NCI-H82 treated with DMSO at 0.1 percent for 48 hours (cell line): ENCODE data around the gene SETSIP.
A peak's percentile ranks its signal among the peaks of the same experiment; 100 is the strongest.
"Not testable (repeated sequence)": the region's sequence is repeated elsewhere in the genome, so short reads cannot be mapped to it uniquely, and the experiment has no call there.

Source experiments
- DNase-seq: peaks from one replicate; lab custom pipeline; 2025; ENCODE audit not compliant: unreplicated experiment; lab: John Stamatoyannopoulos, UW

Gene SETSIP, protein sequence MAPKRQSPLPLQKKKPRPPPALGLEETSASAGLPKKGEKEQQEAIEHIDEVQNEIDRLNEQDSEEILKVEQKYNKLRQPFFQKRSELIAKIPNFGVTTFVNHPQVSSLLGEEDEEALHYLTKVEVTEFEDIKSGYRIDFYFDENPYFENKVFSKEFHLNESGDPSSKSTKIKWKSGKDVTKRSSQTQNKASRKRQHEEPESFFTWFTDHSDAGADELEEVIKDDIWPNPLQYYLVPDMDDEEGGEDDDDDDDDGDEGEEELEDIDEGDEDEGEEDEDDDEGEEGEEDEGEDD

DNA sequence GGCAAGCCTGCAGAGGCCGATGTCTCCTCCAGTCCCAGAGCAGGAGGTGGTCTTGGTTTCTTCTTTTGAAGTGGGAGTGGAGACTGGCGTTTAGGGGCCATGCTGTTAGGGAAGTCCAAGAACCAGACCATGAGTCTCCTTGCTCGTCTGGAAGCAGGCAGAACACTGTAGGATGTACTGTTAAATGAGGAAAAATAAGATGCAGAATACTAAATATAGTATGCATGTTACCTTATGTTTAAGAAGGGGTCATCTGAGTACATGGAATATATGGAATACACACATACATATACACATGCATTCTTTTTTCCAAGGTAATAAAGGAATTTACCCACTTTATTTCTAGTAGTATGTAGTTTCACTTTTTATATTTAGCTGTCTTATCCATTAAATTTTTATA is at the start of gene SETSIP:
TSS of gene SETSIP (minus strand) at position 101 of the 400 bp plus-strand sequence. CDS start at position 101, 0 bp downstream.
- DNase-seq, result no peak

DNA sequence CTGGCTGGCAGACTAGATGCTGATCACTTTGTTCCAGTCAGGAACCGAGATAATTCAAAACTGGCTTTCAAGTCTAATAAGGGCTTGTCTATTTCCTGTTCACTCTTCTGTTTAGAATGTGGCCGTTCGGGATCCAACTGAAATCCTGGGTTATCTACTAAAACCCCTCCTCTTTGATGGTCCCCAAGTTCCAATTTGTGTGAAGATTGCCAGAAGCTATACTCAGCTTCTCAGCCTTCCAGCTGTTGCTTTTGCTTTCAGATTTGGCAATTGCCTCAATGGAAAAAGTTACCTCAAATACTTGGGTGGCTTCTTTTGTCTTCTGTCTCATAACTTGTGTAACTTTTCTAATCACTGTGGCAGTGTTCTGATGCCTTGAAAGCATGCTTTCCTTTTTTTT is 48.7 kb upstream of the SETSIP start:
- no peak for DNase-seq

DNA sequence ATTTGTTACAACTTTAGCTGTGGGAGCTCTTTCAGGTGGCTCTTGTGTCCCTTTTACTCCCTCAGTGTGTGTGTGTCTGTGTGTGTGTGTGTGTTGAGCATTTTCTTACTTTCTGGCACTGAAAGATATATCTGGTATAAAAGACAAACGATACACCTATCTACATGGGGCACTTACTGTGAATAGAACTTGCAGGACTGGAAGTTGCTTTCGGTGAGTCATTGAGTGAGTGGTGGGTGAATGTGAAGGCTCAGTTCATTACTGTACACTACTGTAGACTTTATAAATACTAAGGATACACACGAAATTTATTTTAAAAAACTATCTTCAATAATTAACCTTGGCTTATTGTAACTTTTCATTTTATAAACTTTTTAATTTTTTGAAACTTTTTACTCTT is 43.6 kb upstream of the SETSIP start:
- DNase-seq, result no peak

DNA sequence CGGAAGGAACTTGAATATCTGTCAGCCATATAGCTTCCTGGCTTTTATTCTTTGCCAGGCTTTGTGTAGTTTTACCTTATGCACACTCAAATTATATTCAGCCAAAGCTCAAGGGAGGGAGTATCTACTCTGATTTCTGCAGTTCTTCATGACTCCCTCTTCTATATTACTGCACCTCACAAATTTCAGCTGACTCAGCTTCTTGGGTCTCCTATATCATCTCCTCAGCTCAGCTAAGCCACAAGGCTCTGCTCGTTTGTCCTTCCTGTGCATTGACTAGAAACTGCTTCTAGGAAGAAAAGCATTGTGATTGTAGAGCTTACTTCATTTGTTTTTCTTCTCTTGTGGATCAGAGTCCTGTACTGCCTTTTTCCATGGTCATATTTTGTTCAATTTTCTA is 42.3 kb upstream of the SETSIP start:
- DNase-seq, result no peak

DNA sequence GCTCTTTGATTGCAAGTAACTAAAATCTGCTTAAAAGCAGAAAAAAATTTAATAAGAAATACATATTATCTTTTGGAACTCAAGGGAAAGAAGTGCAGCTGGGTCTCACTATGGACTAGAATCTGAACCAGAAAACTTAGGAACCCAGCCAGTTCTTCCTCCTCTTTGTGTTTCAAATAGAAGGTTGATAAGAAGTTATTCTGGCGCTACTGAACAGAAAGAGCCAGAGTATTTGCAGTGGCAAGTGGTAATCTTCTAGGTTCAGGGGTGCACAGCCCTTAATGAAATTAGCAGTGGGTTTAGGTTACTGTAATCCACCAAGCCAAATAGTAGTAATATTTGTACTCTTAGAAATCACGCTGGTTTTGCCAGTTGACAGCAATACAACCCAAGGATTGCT is 33.4 kb upstream of the SETSIP start:
- peak; percentile 16 for DNase-seq

DNA sequence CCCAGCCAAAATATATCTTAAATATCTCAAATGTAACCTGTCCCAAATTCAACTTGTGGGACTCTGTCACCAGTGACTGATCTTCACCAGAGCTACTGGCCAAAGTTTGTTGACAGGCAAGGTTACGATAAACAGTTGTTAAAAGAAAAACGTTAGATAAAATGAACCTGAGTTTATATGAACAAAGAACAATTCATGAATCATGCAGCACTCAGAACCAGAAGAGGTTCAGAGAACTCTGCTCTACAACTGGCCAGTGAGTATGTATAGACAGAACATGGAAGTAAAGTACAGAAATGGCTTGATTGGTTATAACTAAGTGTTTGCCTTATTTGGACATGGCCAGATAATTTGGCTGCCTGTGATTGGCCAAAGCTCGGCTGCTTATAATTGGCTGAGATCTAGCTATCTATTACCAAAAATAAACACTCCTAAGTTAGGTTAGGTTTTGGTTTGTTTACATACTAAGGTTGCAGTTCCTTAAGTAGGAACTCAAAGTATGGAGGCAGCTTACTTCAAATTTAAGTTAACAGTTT is 30.4 kb upstream of the SETSIP start:
- no peak for DNase-seq

DNA sequence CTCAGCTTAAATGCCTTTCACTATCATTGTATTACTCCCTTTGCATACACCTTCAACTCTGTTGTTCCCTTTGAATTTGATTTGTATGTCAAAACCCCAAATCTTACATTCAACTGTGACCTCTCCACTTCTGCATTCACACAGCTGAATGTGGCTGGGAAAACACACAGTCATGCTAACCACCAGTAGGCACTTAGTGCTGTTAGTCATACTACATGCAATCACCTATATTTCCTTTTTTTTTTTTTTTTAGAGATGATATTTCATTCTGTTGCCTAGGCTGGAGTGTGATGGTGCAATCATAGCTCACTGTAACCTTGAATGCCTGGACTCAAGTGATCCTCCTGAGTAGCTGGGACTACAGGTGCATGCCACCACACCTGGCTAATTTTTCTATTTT is 21.1 kb upstream of the SETSIP start:
- no peak for DNase-seq

DNA sequence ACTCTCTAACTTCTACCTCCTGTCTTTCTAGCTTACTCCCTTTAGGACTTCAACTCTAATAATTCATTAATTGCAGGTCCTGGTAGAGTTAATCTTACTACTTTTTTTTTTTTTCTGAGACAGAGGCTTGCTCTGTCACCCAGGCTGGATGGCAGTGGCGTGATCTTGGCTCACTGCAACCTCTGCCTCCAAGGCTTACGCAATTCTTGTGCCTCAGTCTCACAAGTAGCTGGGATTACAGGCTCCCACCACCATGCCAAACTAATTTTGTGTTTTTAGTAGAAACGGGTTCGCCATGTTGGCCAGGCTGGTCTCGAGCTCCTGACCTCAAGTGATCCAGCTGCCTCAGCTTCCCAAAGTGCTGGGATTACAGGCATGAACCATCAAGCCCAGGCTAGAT is 20.7 kb upstream of the SETSIP start:
- no peak for DNase-seq

DNA sequence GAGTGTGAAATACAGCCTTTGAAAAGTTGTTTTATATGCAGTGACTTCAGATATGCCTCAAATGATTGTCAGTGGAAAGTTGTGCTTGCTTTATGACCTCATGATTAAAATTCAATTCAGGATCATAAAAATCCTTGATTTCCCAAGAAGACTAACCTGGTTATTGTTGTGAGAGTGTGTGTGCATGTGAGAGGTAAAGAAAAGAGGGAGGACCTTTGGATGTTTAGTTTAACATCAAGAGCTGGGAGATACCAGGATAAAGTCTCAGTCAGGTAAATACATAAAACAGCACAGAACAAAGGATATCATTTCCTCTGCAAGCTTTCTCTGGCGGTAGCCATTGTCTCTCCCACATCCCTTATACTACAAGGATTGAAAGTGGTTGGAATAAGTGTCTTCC is 19.4 kb upstream of the SETSIP start:
- DNase-seq, result no peak

DNA sequence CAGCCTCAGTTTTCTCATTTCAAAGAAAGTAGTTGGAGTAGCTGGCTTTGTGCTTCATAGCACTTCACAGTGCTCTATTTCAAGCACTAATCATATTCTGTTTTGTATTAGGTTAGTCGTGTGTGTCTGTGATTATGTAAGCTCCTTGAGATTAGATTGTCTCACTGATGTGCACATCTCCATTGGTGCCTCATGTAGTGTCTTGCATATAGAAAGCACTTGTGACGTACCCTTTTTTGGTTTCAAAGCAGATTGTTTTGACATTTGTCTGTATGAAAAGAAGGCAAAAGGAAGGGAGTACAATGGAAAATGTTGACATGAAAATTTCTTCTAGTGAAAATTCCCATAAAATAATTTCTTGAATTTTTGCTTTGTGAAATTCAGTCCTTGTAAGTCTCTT is 18.9 kb upstream of the SETSIP start:
- no peak for DNase-seq

DNA sequence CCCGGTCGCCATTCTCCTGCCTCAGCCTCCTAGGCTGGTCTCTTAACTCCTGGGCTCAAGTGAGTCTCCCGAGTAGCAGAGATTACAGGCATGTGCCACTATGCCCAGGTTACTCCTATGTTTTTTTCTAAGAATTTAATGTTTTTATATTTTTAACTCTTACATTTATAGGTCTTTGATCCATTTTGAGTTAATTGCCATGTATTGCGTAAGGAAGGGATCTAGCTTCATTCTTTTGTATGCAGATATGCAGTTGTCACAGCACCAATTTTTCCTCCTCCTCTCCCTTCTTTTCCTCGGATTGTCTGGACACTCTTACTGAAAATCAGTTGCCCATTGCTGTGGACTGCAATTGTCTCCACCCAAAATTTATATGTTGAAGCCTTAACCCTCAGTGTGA is 16.4 kb upstream of the SETSIP start:
- no peak for DNase-seq

DNA sequence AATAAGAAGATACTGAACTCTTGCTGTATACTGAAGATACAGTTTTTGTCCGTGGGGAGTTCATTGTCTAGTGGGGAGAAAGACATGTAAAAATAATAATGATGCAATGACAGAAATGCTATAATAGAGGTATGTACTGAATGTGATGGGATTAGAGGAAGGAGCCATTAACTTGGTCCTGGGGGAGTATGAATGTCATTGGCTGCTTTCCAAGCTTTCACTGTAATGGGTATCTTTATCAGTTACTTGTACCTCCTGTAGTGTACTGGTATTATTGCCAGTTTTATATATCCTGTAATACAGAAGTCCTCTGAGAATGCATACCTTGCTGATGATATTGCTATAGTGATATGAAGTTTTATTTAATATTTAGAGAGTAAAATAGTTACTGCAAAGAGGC is 12.3 kb upstream of the SETSIP start:
- DNase-seq, result no peak

DNA sequence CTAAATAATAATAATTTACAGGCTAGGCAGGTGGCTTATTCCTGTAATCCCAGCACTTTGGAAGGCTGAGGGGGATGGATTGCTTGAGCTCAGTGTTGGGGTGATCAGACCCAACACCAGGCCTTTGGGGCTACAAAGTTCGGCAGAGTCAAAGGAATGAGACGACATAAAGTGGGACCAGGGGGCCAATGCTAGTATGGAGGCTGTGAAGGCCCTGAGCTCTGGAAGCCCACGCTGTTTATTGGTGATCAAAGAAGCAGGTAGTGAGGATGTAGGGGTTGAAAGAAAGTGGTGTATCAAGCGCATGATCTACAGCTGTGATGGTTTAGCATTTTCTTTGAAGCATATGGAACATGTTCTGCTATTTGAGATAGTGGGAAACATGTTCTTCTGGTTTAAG is 10.5 kb upstream of the SETSIP start:
- no peak for DNase-seq

DNA sequence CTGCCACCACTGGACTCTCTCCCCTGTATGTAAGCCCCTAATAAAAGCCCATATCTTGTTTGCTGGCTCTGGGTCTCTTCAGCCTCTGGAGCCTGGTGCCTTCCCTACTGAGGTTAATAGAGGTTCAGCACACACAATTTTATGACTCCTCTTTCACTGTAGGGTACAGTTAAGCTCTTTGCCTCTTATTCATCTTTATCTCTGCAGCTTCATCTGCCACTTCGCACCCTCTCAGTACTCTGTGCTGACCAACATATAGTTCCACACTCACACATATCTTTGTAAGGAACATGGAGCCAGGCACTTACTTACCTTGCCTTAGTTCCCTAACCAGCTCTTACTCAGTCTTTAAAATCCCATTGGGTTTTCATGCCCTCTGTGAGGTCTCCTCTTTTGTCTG is 9.4 kb upstream of the SETSIP start:
- no peak for DNase-seq

DNA sequence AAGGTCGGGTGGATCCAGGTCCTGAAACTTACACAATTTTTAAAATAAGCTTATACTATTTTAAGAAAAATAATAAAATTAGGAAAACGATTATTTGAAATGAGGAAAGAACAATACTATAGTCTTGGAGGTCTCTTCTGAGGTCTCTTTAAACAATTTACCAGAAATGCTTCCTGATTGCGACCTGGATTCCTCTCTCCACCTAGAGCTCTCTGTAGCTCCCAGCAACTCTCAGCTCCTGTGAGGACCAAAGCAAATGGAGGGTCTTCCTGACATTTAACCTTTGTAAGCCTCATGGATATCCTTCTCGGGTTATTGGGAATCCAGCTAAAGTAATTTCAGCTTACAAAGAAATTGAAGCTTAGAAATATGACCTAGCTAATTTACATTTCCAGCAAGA is 5.8 kb upstream of the SETSIP start:
- DNase-seq, result no peak

DNA sequence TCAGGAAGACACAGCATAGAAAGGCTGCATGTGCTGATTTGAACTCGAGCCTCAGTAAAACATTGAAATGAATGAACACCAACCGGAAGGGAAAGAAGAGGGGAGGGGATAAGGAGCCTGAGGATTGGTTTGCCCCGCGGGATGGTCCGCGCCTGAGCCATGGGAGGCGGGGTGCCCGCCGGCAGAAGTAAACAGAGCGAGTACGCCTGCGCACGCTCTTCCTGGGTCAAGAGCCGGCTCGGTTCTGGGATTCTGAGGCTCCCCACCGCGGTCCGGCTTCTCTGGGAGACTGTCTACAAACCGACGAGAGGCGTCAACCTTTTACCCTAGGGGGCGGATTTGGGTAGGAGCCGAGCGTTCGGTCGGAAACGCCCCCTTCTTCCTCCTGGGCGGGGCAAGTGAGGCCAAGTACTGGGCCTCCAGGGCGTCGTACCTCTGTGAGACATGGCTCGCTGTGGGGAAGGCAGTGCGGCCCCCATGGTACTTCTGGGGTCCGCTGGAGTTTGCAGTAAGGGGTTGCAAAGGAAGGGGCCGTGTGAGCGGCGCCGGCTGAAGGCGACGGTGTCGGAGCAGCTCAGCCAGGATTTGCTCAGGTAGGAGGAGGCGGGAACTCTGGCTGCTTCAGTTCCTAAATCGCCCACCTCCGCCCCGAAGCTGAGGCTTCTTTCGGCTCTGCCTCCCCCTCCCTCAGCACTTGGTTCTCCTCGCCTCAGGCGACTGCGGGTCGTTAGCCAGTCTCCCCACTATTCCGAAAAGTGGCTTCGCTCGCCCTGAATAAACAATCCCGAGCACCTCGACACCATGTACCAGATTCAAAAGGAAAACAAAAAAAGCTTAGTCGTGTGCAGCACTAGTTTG is 5.1 kb upstream of the SETSIP start, which contains the start of gene BTBD8:
TSS of gene BTBD8 (plus strand) at position 218 of the 858 bp plus-strand sequence. CDS start at position 445, 227 bp downstream.
- DNase-seq, result peak; percentile 51

DNA sequence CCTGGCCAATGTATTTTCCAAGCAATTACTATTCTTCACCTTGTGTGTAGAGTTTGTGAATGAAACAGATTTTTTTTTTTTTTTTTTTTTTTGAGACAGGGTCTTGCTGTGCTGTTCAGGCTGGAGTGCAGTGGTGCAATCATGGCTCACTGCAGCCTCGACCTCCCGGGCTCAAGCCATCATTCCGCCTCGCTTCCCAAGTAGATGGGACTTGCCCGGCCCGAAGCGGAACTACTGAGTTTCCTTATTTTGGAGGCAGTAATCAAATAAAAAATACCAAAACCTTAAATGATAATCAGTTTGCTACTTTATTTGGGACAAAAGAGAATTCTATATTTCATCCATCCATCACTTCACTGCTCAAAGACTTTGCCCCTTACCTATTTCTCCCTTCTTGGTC is 4.2 kb upstream of the SETSIP start:
- no peak for DNase-seq

DNA sequence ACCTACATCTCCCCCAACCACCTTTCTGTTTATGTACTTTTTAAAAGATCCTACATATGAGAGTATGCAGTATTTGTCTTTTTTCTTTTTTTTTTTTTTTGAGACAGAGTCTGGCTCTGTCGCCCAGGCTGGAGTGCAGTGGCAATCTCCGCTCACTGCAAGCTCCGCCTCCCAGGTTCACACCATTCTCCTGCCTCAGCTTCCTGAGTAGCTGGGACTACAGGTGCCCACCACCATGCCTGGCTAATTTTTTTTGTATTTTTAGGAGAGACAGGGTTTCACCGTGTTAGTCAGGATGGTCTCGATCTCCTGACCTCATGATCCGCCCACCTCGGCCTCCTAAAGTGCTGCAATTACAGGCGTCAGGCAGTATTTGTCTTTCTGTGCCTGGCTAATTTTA is 2.9 kb upstream of the SETSIP start:
- not testable (repeated sequence) for DNase-seq

DNA sequence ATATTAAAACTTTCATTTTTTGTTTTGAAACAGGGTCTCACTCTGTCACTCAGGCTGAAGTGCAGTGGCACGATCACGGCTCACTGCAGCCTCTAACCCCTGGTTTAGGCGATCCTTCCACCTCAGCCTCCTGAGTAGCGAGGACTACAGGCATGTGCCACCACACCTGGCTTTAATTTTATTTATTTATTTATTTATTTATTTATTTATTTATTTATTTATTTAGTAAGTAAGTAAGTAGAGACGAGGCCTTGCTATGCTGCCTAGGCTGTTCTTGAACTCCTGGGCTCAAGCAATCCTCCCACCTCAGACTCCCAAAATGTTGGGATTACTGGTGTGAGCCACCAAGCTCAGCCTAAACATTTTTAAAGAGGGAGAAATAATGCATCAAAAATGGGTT is 1.2 kb upstream of the SETSIP start:
- DNase-seq, result no peak

DNA sequence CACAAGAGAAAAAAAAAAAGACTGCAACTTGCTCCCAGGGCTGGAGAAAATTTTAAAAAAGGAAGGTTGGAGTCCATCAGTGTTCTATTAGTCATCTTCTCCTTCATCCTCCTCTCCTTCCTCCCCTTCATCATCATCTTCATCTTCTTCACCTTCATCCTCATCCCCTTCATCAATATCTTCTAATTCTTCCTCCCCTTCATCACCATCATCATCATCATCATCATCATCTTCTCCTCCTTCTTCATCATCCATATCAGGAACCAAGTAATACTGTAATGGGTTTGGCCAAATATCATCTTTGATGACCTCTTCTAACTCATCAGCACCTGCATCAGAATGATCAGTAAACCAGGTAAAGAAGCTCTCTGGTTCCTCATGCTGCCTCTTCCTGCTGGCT is 765 bp downstream of the SETSIP start:
- not testable (repeated sequence) for DNase-seq

DNA sequence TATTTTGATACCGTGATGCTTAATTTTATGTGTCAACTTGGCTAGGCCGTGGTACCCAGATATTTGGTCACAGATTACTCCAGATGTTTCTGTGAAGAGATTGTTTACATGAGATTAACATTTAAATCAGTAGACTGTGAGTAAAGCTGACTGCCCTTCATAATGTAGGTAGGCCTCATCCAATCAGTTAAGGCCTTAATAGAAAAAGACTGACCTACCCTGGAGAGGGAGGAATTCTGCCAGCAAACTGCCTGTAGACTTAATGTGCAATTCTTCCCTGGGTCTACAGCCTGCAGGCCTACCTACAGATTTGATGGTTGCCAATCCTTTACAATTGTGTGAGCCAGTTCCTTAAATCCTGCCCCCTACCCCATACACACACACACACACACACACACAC is 4.3 kb downstream of the SETSIP start:
- DNase-seq, result no peak

DNA sequence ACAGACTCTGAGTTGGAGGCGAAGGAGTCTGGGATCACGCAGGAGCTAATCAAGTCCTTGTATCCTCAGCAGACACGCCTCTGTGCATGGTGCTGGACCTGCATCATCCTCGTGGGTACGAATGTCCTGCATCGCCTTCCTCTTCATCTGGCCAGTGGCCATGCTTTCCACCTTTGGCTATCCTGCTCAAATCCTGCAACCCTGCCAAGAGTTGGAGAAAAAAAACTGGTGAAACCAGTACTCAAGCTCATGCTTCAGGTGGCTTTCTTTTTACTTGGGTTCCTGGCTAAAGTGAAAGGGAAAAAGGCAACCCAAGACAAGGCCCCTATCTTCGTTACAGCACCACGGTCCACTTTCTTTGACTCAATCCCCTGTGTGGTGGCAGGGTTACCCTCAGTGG is 8.9 kb downstream of the SETSIP start:
- DNase-seq, result no peak
